Fibroblast of lung (primary cell): Measurements from ENCODE around the gene SLC20A1.
"Not testable (repeated sequence)": the region's sequence is repeated elsewhere in the genome, so short reads cannot be mapped to it uniquely, and the experiment has no call there.

ENCODE experiments used
- CTCF ChIP-seq, 2 donors: IDR thresholded peaks in 1 of 2; conservative IDR thresholded peaks in 1 of 2; 1 replicate in 1 of 2; 2 replicates in 1 of 2; pipeline ENCODE4 v1.5.1; 2011 to 2012; ENCODE audit warnings: low read length in 2 of 2, control low read depth in 1 of 2, inconsistent platforms in 1 of 2, low read depth in 1 of 2, mild to moderate bottlenecking in 1 of 2
- EZH2 ChIP-seq: IDR thresholded peaks from 2 replicates; pipeline ENCODE4 v1.5.1; 2012; ENCODE audit warnings: low read length, control low read depth, mild to moderate bottlenecking; ENCODE audit errors: missing control alignments

DNA sequence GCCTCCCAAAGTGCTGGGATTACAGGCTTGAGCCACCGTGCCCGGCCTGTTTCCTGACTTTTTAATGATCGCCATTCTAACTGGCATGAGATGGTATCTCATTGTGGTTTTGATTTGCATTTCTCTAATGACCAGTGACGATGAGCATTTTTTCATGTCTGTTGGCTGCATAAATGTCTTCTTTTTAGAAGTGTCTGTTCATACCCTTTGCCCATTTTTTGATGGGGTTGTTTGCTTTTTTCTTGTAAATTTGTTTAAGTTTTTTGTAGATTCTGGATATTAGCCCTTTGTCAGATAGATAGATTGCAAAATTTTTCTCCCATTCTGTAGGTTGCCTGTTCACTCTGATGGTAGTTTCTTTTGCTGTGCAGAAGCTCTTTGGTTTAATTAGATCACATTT, 36.4 kb upstream of the SLC20A1 start:
- TF ChIP-seq CTCF (conservative IDR thresholded peaks at IDR 0.05 in 1 of 2, IDR thresholded peaks at IDR 0.05 in 1 of 2; ENCODE audit: low read depth in 1 of 2, low read length in 2 of 2); EZH2: not testable (repeated sequence)
